ENCODE measurements around the gene CDHR2.

GRCh38 chr5:176628406-176629228 lies 79.5 kb downstream of the CDHR2 start:
- TF ChIP-seq GATA2 (IDR thresholded peaks at IDR 0.05; ENCODE audit: low read depth, low read length) = no peak
- no peak for TF ChIP-seq GATA3 (IDR thresholded peaks at IDR 0.05; ENCODE audit: low read depth, low read length)
